Endothelial cell of umbilical vein (primary cell): Measurements from ENCODE around the gene GTPBP4. TPM values are rescaled to one million over a fixed set of nuclear protein-coding genes. Genes with fewer than 3 reads are reported as not detected.

ENCODE experiments used
- BruUV-seq: library from RNA; stranded (reverse); fragments of 400-500 nt; replicated peaks from 2 replicates; lab custom pipeline; 2021; lab: Mats Ljungman, UMichigan
- CTCF ChIA-PET: fragments of 300-600, 350-600 bp; sonication (Branson Sonifier 250); formaldehyde crosslinking; loops from one replicate; lab custom pipeline; 2021; ENCODE audit warnings: antibody characterized with exemption, inconsistent platforms; lab: Charles Lee
- POLR2A ChIA-PET: fragments of 300-600, 350-600 bp; sonication (Branson Sonifier 250); formaldehyde crosslinking; loops from one replicate; lab custom pipeline; 2021; ENCODE audit warnings: antibody characterized with exemption, inconsistent platforms; lab: Charles Lee
- DNase-seq: peaks from one replicate; pipeline ENCODE4 v3.0.0-alpha.2; 2011; ENCODE audit warnings: low read depth, low spot score
- FAIRE-seq: peaks from 2 replicates; lab custom pipeline; 2011; peaks lifted over from hg19 to GRCh38; lab: Jason Lieb, UNC
- H2AFZ ChIP-seq: 2 replicates; pipeline ENCODE4 v1.6.0; 2012; ENCODE audit warnings: low read depth, low read length, control low read depth, inconsistent platforms
- H3K27ac ChIP-seq: 2 replicates; pipeline ENCODE4 v1.5.1; 2011; ENCODE audit warnings: low read depth, mild to moderate bottlenecking, control low read depth, low read length, moderate library complexity; ENCODE audit not compliant: insufficient read depth
- H3K27me3 ChIP-seq, 2 experiments: 2 replicates each; pipeline versions ENCODE4 v1.6.0 to v1.6.1; 2011; ENCODE audit warnings: low read length in 2 of 2, mixed read lengths in 1 of 2; ENCODE audit not compliant: control insufficient read depth in 2 of 2, insufficient read depth in 2 of 2
- H3K36me3 ChIP-seq, 2 experiments: 2 replicates in 1 of 2; 3 replicates in 1 of 2; pipeline ENCODE4 v1.5.1; 2011; ENCODE audit warnings: low read length in 2 of 2, mild to moderate bottlenecking in 1 of 2, moderate library complexity in 1 of 2; ENCODE audit not compliant: control insufficient read depth in 2 of 2, insufficient read depth in 2 of 2; ENCODE audit errors: extremely low read depth in 1 of 2
- H3K4me1 ChIP-seq: 3 replicates; pipeline ENCODE4 v1.5.1; 2011; ENCODE audit warnings: mild to moderate bottlenecking, low read length; ENCODE audit not compliant: control insufficient read depth, insufficient read depth; ENCODE audit errors: extremely low read depth
- H3K4me2 ChIP-seq: 2 replicates; pipeline ENCODE4 v1.6.1; 2011; ENCODE audit warnings: low read length, control low read depth, mixed read lengths; ENCODE audit not compliant: insufficient read depth
- H3K4me3 ChIP-seq, 3 experiments: fragments of 200-600 bp in 1 of 3; sonication (generic), shearing (Covaris generic) in 1 of 3; replicated peaks in 1 of 3; 2 replicates each; pipeline ENCODE4 v1.5.1; 2011 to 2016; ENCODE audit warnings: control low read depth in 3 of 3, low read length in 3 of 3, mild to moderate bottlenecking in 2 of 3, inconsistent platforms in 1 of 3, low read depth in 1 of 3, moderate library complexity in 1 of 3; ENCODE audit not compliant: insufficient read depth in 1 of 3
- H3K79me2 ChIP-seq: 2 replicates; pipeline ENCODE4 v1.6.0; 2012; ENCODE audit warnings: low read length, inconsistent platforms; ENCODE audit not compliant: control insufficient read depth, insufficient read depth
- H3K9ac ChIP-seq: replicated peaks from 2 replicates; pipeline ENCODE3; 2011; ENCODE audit warnings: low read length, control low read depth; ENCODE audit not compliant: insufficient read depth; ENCODE audit errors: extremely low read depth
- H3K9me1 ChIP-seq: replicated peaks from 3 replicates; pipeline ENCODE4 v1.6.0; 2011; ENCODE audit warnings: mild to moderate bottlenecking, low read length; ENCODE audit not compliant: control insufficient read depth, insufficient read depth; ENCODE audit errors: extremely low read depth
- H3K9me3 ChIP-seq: replicated peaks from 2 replicates; pipeline ENCODE4 v1.5.1; 2012; ENCODE audit warnings: low read length, inconsistent platforms; ENCODE audit not compliant: control insufficient read depth, insufficient read depth
- H4K20me1 ChIP-seq: replicated peaks from 2 replicates; pipeline ENCODE3; 2011; ENCODE audit warnings: mild to moderate bottlenecking, low read length; ENCODE audit not compliant: control insufficient read depth, insufficient read depth; ENCODE audit errors: extremely low read depth
- EZH2 ChIP-seq: IDR thresholded peaks from 2 replicates; pipeline ENCODE4 v1.6.1; 2012; ENCODE audit warnings: borderline replicate concordance, low read depth, mild to moderate bottlenecking, moderate library complexity, low read length, inconsistent platforms; ENCODE audit not compliant: severe bottlenecking
- FOS ChIP-seq: IDR thresholded peaks from 2 replicates; pipeline ENCODE4 v1.6.1; 2011; ENCODE audit warnings: mild to moderate bottlenecking, low read length, moderate library complexity, borderline replicate concordance; ENCODE audit not compliant: insufficient read depth
- GATA2 ChIP-seq: IDR thresholded peaks from 2 replicates; pipeline ENCODE4 v1.7.0; 2011; ENCODE audit warnings: low read depth, mild to moderate bottlenecking, moderate library complexity, mixed read lengths, low read length; ENCODE audit not compliant: insufficient read length, insufficient read depth
- JUN ChIP-seq: IDR thresholded peaks from 2 replicates; pipeline ENCODE4 v1.6.1; 2011; ENCODE audit warnings: borderline replicate concordance, low read depth; ENCODE audit not compliant: insufficient read length, insufficient read depth
- MYC ChIP-seq: IDR thresholded peaks from one replicate; pipeline ENCODE4 v1.6.1; 2011; ENCODE audit warnings: mild to moderate bottlenecking, low read depth, low read length
- POLR2A ChIP-seq: IDR thresholded peaks from 2 replicates; pipeline ENCODE4 v1.6.1; 2012; ENCODE audit warnings: low read depth, mild to moderate bottlenecking, control low read depth, low read length
- POLR2AphosphoS5 ChIP-seq: IDR thresholded peaks from 2 replicates; pipeline ENCODE4 v1.6.1; 2012; ENCODE audit warnings: low read depth, mild to moderate bottlenecking, control low read depth, low read length, moderate library complexity; ENCODE audit not compliant: insufficient read depth
- dilution Hi-C: fragments of 300-500 bp; cut with MboI; formaldehyde crosslinking; loops from one replicate; pipeline ENCODE4 v1.15.0; 2019; ENCODE audit warnings: low sequenced_read_pairs; ENCODE audit not compliant: extremely low pct_ligation_motif_present
- intact Hi-C: fragments of 100-400 bp; cut with micrococcal nuclease; formaldehyde crosslinking; loops from one replicate; pipeline ENCODE4 v1.10.0; 2022
- polyA plus RNA-seq, 4 experiments: library from polyadenylated mRNA; depleted of rRNA in 3 of 4; stranded (reverse) in 3 of 4; unstranded in 1 of 4; fragments of >200 nt; gene quantifications; 2 replicates each; pipeline versions ENCODE4 v1.2.1 to v1.2.3, GENCODE V29; 2011 to 2012; ENCODE audit warnings: missing spikeins in 1 of 4
- total RNA-seq: library from RNA; stranded (reverse); gene quantifications from 2 replicates; pipeline ENCODE4 v1.2.3, GENCODE V29; 2021
- TF ChIP-seq, protein P1 (sequence below), 2 donors: IDR thresholded peaks; 1 replicate in 1 of 2; 2 replicates in 1 of 2; pipeline ENCODE4 v1.5.1; 2011; ENCODE audit warnings: low read length in 2 of 2, mild to moderate bottlenecking in 2 of 2, moderate library complexity in 2 of 2, control low read depth in 1 of 2, inconsistent platforms in 1 of 2, low read depth in 1 of 2; ENCODE audit not compliant: insufficient read depth in 1 of 2; ENCODE audit errors: extremely low read depth in 1 of 2
- TF ChIP-seq, protein P2 (sequence below): IDR thresholded peaks from 2 replicates; pipeline ENCODE4 v1.6.1; 2011; ENCODE audit not compliant: insufficient read depth, insufficient read length

Gene GTPBP4
- total and polyA plus RNA-seq, 2 donors (not counting 3 experiments of a cell fraction or from before 2014, with no cell fraction given): 12.4 to 69.3 TPM

DNA sequence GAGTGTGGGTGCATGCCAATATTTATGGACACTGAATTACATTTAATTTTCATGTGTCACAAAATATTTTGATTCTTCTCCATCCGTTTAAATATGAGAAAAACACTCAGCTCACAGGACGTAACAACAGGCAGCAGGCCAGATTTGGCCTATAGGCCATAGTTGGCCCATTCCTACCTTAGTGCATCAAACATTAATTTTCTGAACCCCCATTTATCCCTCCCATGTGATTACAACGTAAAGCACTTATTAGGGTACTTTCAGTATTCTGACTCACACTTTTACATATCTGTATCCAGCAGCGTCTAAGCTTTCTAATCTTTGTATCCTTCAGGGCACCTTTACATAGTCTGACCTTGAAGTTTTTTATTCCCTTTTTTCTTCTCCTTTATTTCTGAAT, 56.7 kb downstream of the GTPBP4 start:
- ChIA-PET CTCF (interaction anchor here (1.1 to 2.3 kb wide), 3 partner anchors 11 to 1998 kb away, joined by 3 to 9 read pairs (median 3); partner anchors contain the start of gene WDR37), POLR2A (no interaction called here)
- dilution Hi-C loops (no loop called here), intact Hi-C loops (loop anchor here (5.0 kb wide), 1 partner anchor 58 kb away; the partner anchor contains the start of gene GTPBP4)
- Histone ChIP-seq H3K9me1 (no peaks in the 10 kb centered on the region), H3K4me3 (peak overlapping the region in 1 of 3 experiments; percentile 4), H3K79me2 (peaks cover 51% of the 10 kb centered on the region), H3K4me2 (peak overlapping the region; percentile 72), H3K9me3 (no peaks in the 10 kb centered on the region), H3K4me1 (peaks cover 33% of the 10 kb centered on the region), H3K27ac (no peak overlapping the region), H2AFZ (no peak overlapping the region), H3K27me3 (no peaks in the 10 kb centered on the region), H3K9ac (no peak overlapping the region), H3K36me3 (peaks cover 7 to 15% of the 10 kb centered on the region in 2 experiments), H4K20me1 (no peaks in the 10 kb centered on the region)
- TF ChIP-seq MYC (no peak), POLR2AphosphoS5 (no peak), EZH2 (no peak), JUN (no peak), GATA2 (no peak), FOS (no peak), POLR2A (no peak)
- TF ChIP-seq, protein P1, sequence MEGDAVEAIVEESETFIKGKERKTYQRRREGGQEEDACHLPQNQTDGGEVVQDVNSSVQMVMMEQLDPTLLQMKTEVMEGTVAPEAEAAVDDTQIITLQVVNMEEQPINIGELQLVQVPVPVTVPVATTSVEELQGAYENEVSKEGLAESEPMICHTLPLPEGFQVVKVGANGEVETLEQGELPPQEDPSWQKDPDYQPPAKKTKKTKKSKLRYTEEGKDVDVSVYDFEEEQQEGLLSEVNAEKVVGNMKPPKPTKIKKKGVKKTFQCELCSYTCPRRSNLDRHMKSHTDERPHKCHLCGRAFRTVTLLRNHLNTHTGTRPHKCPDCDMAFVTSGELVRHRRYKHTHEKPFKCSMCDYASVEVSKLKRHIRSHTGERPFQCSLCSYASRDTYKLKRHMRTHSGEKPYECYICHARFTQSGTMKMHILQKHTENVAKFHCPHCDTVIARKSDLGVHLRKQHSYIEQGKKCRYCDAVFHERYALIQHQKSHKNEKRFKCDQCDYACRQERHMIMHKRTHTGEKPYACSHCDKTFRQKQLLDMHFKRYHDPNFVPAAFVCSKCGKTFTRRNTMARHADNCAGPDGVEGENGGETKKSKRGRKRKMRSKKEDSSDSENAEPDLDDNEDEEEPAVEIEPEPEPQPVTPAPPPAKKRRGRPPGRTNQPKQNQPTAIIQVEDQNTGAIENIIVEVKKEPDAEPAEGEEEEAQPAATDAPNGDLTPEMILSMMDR (IDR thresholded peaks at IDR 0.05; ENCODE audit: extremely low read depth in 1 of 2, insufficient read depth in 1 of 2, low read depth in 1 of 2, low read length in 2 of 2): no peak
- TF ChIP-seq, protein P2, sequence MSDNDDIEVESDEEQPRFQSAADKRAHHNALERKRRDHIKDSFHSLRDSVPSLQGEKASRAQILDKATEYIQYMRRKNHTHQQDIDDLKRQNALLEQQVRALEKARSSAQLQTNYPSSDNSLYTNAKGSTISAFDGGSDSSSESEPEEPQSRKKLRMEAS: no peak
- DNase-seq (no peak), FAIRE-seq (no peak)
- no TSS peak for BruUV-seq
